Measurements from ENCODE around the gene ASB5.
"Not testable (repeated sequence)": the region's sequence is repeated elsewhere in the genome, so short reads cannot be mapped to it uniquely, and the experiment has no call there.

Gene ASB5

GRCh38 chr4:176236946-176237345 lies 32.1 kb downstream of the ASB5 start:
- no peak overlapping the region for H3K4me3 ChIP-seq (ENCODE audit: low read depth, low read length)
- DNase-seq (ENCODE audit: low read depth) = no peak

GRCh38 chr4:176230836-176231235 lies 38.2 kb downstream of the ASB5 start:
- no peak overlapping the region for H3K4me3 ChIP-seq (ENCODE audit: low read depth, low read length)
- DNase-seq (ENCODE audit: low read depth) = no peak

GRCh38 chr4:176229645-176230044 lies 39.4 kb downstream of the ASB5 start:
- no peak overlapping the region for H3K4me3 ChIP-seq (ENCODE audit: low read depth, low read length)
- DNase-seq (ENCODE audit: low read depth) = no peak

GRCh38 chr4:176226736-176227135 lies 42.3 kb downstream of the ASB5 start:
- DNase-seq (ENCODE audit: low read depth) = no peak
- no peak overlapping the region for H3K4me3 ChIP-seq (ENCODE audit: low read depth, low read length)

- no peak for DNase-seq (ENCODE audit: low read depth)
- H3K4me3 ChIP-seq (ENCODE audit: low read depth, low read length) = no peak overlapping the region
These were observed 45.5 kb downstream of the ASB5 start for GRCh38 chr4:176223561-176223960.

- no peak overlapping the region for H3K4me3 ChIP-seq (ENCODE audit: low read depth, low read length)
These were observed 46.9 kb downstream of the ASB5 start for GRCh38 chr4:176222149-176222548.

GRCh38 chr4:176217510-176217909 lies 51.5 kb downstream of the ASB5 start:
- no peak overlapping the region for H3K4me3 ChIP-seq (ENCODE audit: low read depth, low read length)

More at GRCh38 chr4:176222149-176222548, 46.9 kb downstream of the ASB5 start:
- no peak for DNase-seq (ENCODE audit: low read depth)

GRCh38 chr4:176212351-176212750 lies 56.7 kb downstream of the ASB5 start:
- DNase-seq (ENCODE audit: low read depth); H3K4me3 ChIP-seq (ENCODE audit: low read depth, low read length): not testable (repeated sequence)

More at GRCh38 chr4:176217510-176217909, 51.5 kb downstream of the ASB5 start:
- DNase-seq (ENCODE audit: low read depth) = no peak

- DNase-seq (ENCODE audit: low read depth) = no peak
- H3K4me3 ChIP-seq (ENCODE audit: low read depth, low read length) = no peak overlapping the region
These were observed 58.3 kb downstream of the ASB5 start for GRCh38 chr4:176210579-176211296.

- no peak overlapping the region for H3K4me3 ChIP-seq (ENCODE audit: low read depth, low read length)
- no peak for DNase-seq (ENCODE audit: low read depth)
These were observed 58.9 kb downstream of the ASB5 start for GRCh38 chr4:176210101-176210500.

GRCh38 chr4:176209535-176209934 lies 59.5 kb downstream of the ASB5 start:
- H3K4me3 ChIP-seq (ENCODE audit: low read depth, low read length) = no peak overlapping the region
- DNase-seq (ENCODE audit: low read depth) = no peak

- no peak for DNase-seq (ENCODE audit: low read depth)
- H3K4me3 ChIP-seq (ENCODE audit: low read depth, low read length) = no peak overlapping the region
These were observed 61.2 kb downstream of the ASB5 start for GRCh38 chr4:176207839-176208238.

- H3K4me3 ChIP-seq (ENCODE audit: low read depth, low read length) = no peak overlapping the region
- no peak for DNase-seq (ENCODE audit: low read depth)
These were observed 63.7 kb downstream of the ASB5 start for GRCh38 chr4:176205299-176205698.

GRCh38 chr4:176198316-176198903 lies 70.6 kb downstream of the ASB5 start:
- H3K4me3 ChIP-seq (ENCODE audit: low read depth, low read length) = no peak overlapping the region
- no peak for DNase-seq (ENCODE audit: low read depth)

GRCh38 chr4:176195184-176195978 lies 73.6 kb downstream of the ASB5 start, which contains the start of gene SPATA4:
Gene SPATA4, minus strand, starts transcription at chr4:176195585. Its CDS starts 23 bp downstream, at chr4:176195562.
- H3K4me3 ChIP-seq (ENCODE audit: low read depth, low read length) = peak within 1 kb of the TSS; percentile 59
- DNase-seq (ENCODE audit: low read depth) = peak; percentile 71

GRCh38 chr4:176193938-176194337 lies 75.1 kb downstream of the ASB5 start:
- H3K4me3 ChIP-seq (ENCODE audit: low read depth, low read length) = no peak overlapping the region
- peak; percentile 65 for DNase-seq (ENCODE audit: low read depth)

GRCh38 chr4:176193126-176193525 lies 75.9 kb downstream of the ASB5 start:
- H3K4me3 ChIP-seq (ENCODE audit: low read depth, low read length) = no peak overlapping the region
- no peak for DNase-seq (ENCODE audit: low read depth)

- no peak overlapping the region for H3K4me3 ChIP-seq (ENCODE audit: low read depth, low read length)
- peak; percentile 35 for DNase-seq (ENCODE audit: low read depth)
These were observed 77.0 kb downstream of the ASB5 start for GRCh38 chr4:176191974-176192373.

GRCh38 chr4:176189891-176190795 lies 78.9 kb downstream of the ASB5 start:
- DNase-seq (ENCODE audit: low read depth) = no peak
- H3K4me3 ChIP-seq (ENCODE audit: low read depth, low read length) = no peak overlapping the region

Measured in skeletal muscle cell (primary cell).